SK-N-SH treated with all-trans-retinoic acid at 6 μM for 48 hours (cell line): ENCODE measurements around the gene ERAL1.

Experiments
- ARNTL ChIP-seq: fragments of 450-650 bp; formaldehyde crosslinking; IDR thresholded peaks from 2 replicates; pipeline ENCODE4 v1.5.0; 2020; ENCODE audit warnings: low read depth, mild to moderate bottlenecking, moderate library complexity, borderline replicate concordance
- CREB5 ChIP-seq: fragments of 250-450 bp; sonication (Bioruptor Pico); IDR thresholded peaks from 2 replicates; pipeline ENCODE4 v1.5.1; 2020; ENCODE audit warnings: low read depth, mild to moderate bottlenecking, moderate library complexity
- PATZ1 ChIP-seq: fragments of 250-450 bp; sonication (Bioruptor Pico); IDR thresholded peaks from 2 replicates; pipeline ENCODE4 v1.8.0; 2020; ENCODE audit warnings: mild to moderate bottlenecking, moderate library complexity, borderline replicate concordance
- POU6F1 ChIP-seq: fragments of 250-450 bp; sonication (Bioruptor Pico); IDR thresholded peaks from 2 replicates; pipeline ENCODE4 v1.8.0; 2021; ENCODE audit warnings: low read depth, mild to moderate bottlenecking, moderate library complexity, borderline replicate concordance
- SNAI2 ChIP-seq: fragments of 250-450 bp; sonication (Bioruptor Pico); IDR thresholded peaks from 2 replicates; pipeline ENCODE4 v1.5.0; 2020; ENCODE audit warnings: mild to moderate bottlenecking, moderate library complexity
- TOX ChIP-seq: fragments of 250-450 bp; sonication (Bioruptor Pico); IDR thresholded peaks from 2 replicates; pipeline ENCODE4 v1.8.0; 2021; ENCODE audit warnings: mild to moderate bottlenecking, moderate library complexity, borderline replicate concordance

GRCh38 chr17:28860363-28860808, 5.6 kb downstream of the ERAL1 start:
- no peak for TF ChIP-seq TOX (CRISPR knock-in tag)
- TF ChIP-seq SNAI2 (CRISPR knock-in tag) = no peak
- TF ChIP-seq CREB5 (CRISPR knock-in tag) = no peak
- no peak for TF ChIP-seq ARNTL
- no peak for TF ChIP-seq POU6F1
- TF ChIP-seq PATZ1 = no peak
